ENCODE results near the gene PSME1.

The PSME1 gene

DNA sequence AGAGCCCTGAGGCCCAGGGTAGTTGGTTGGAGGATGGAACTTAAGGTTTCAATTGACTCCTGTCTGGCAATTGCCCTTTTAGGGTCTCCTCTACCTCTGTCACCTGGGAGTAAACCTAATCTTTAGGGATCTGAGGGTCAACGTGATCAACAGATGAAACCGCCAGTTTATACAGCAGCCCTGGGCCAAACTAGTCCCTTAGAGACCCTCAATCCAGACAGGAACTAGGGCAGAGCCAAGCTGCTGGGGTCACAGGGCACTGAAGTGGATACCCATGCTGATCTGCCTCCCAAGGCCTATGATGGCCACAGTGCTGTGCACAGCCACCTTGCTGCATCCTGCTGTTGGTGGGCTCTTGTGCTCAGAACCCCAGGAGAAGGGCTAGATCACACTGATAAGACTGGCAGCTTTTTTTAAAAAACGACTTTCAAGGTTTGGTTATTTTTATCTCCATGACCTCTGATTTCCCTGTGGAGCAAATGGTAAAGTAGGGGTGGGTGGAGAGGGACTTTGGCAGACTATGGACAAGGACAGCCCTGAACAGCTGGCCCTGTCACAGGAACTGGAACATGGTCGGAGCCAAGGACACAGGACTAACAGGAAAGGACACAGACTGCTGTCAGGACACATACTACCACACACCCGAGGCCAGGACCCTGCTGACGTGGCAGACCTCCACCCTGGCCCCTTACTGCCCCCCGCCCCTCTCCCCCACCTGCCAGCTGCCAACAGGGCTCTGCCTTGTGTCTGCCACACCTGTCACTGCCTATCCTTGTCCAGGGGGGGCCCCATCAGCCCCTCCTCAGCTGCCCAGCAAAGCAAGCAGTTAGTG lies 5.1 kb upstream of the PSME1 start:
- no peak for DNase-seq

GRCh38 chr14:24131549-24131966 lies 4.4 kb upstream of the PSME1 start:
- no peak for DNase-seq

DNA sequence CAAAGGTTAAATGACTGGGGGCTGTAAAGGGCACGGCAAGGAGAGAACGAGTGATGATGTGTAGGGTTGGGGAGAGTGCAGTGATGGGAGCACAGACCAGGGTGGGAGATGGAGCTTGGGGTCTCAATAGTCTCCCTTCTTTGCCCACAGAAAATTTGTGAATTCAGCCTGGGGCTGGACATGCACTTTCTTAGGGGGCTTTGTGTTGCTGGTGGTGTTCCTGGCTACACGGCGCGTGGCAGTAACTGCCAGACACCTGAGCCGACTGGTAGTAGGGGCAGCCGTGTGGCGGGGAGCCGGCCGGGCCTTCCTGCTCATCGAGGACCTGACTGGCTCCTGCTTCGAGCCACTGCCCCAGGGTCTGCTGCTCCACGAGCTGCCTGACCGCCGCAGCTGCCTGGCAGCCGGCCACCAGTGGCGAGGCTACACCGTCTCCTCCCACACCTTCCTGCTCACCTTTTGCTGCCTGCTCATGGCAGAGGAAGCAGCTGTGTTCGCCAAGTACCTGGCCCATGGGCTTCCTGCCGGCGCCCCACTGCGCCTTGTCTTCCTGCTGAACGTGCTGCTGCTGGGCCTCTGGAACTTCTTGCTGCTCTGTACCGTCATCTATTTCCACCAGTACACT lies 3.8 kb upstream of the PSME1 start:
- DNase-seq: peak; percentile 94

GRCh38 chr14:24132976-24133375 lies 3.0 kb upstream of the PSME1 start:
- DNase-seq: no peak

GRCh38 chr14:24133735-24134134 lies 2.3 kb upstream of the PSME1 start:
- DNase-seq: no peak

- DNase-seq: no peak
Measured at GRCh38 chr14:24135584-24135833, 485 bp upstream of the PSME1 start.

- peak; percentile 13 for DNase-seq
Measured at GRCh38 chr14:24136684-24137528, 912 bp downstream of the PSME1 start.

GRCh38 chr14:24137529-24138395 lies 1.8 kb downstream of the PSME1 start:
- no peak for DNase-seq

DNA sequence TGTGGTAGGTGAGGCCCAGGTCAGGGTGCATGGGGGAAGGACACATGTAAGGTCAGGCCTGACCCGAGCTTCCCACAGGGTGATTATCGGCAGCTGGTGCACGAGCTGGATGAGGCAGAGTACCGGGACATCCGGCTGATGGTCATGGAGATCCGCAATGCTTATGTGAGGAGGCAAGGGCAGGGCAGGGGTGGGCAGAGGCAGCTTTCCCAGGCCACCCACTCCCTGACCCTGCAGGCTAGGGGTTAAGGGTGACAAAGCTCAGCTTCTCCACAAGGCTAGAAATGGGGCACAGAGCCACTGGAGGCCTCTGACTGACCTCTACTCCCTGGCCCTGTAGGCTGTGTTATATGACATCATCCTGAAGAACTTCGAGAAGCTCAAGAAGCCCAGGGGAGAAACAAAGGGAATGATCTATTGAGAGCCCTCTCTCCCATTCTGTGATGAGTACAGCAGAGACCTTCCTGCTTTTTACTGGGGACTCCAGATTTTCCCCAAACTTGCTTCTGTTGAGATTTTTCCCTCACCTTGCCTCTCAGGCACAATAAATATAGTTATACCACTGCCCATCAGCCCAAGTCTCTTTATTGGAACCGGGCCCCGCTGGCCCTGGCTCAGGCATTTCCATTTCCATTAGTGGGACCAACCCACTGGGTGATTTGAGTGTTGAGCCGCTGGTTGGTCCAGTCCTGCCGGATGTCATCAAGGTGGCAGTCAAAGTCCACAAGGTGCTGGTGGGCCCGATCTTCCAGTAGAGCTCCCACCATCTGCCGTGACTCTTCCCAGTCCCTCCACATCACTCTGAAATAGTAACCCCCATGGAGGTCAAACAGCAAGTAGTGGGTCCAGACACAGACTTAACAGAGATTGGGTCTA lies 2.6 kb downstream of the PSME1 start:
- DNase-seq: no peak

GRCh38 chr14:24139272-24139934 lies 3.4 kb downstream of the PSME1 start:
- DNase-seq: peak; percentile 21

DNA sequence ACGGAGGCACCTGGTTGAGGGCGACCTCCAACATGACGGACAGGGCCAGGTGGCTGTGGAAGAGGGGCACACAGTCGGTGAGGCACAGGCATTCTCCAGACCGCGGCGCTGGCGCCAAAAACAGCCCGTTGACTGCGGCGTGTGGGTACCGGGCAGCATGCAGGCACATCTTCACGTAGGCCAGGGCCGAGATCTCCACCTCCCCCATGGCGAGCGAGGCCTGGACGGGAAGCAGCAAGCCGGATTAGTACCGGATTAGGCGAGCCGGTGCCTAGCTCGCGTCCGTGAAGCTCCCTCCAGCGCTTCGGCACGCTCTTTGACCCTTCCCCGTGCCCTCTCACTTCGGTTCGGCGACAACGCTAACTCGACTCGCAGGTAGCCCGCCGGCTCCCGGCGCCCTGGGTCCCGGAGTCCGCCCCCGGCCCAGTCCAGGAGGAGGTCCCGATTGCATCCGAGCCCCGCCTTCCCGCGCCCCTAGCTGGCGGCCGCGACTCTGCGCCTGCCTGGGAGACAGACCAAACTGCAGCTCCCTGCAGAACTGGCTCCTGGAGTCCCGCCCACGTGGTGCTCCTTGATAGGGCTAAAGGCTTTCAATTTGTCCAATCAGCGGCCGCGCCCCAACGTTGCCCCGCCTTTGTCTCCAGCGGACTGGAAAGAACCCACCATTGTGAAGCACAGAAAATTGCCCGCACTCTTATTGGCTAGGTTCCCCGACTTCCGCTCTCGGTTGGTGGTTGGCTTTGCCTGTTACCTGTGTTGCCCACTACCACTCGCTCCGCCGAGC lies 5.3 kb downstream of the PSME1 start, which contains the start of gene EMC9:
Gene EMC9 (minus strand): TSS at position 495 of the 784 bp plus-strand sequence. CDS start 287 bp downstream, at position 208.
- peak; percentile 100 for DNase-seq

DNA sequence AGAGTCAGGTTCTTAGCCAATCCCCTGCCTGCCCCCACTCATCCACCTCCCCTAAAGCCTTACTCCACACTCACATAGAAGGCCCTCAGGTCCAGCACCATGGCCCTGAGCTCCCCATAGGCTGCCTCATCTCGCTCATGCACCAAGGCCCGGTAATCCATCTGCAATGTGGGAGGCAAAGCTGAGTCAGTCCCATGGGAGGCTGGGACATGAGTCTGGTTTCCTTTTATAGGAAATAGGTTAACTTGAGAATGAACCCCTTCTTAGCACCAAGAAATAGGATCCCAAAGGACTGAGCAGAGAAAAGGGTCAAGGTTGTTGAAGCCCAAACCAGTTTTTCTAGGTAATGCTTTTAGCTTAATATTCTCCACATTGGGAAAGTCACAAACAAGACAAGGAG lies 7.5 kb downstream of the PSME1 start:
- no peak for DNase-seq

DNA sequence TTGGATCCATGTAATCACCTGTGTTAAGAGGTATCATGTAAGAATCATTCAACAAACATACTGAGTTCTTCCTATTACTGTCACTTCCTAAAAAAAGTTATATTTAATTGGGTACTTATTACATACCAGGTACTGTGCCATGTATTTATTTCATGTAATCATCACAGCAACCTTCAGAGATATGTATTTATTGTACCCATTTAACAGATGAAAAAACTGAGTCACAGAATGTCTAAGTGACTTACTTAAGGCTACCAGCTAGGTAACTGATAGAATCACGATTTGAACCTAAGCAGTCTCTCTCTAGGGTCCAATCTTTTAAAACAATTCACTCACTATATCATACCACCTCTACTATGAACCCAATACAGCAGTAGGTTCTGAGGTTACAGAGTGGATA lies 8.5 kb downstream of the PSME1 start:
- DNase-seq: no peak

GRCh38 chr14:24145219-24145618 lies 9.2 kb downstream of the PSME1 start:
- no peak for DNase-seq

- DNase-seq: peak; percentile 73
Measured at GRCh38 chr14:24145690-24146452, 9.9 kb downstream of the PSME1 start.

- peak; percentile 99 for DNase-seq
Measured at GRCh38 chr14:24146453-24146977, 10.5 kb downstream of the PSME1 start, which contains the start of gene PSME2. Gene PSME2 (minus strand): TSS chr14:24146610. CDS start chr14:24146581, 29 bp downstream.

DNA sequence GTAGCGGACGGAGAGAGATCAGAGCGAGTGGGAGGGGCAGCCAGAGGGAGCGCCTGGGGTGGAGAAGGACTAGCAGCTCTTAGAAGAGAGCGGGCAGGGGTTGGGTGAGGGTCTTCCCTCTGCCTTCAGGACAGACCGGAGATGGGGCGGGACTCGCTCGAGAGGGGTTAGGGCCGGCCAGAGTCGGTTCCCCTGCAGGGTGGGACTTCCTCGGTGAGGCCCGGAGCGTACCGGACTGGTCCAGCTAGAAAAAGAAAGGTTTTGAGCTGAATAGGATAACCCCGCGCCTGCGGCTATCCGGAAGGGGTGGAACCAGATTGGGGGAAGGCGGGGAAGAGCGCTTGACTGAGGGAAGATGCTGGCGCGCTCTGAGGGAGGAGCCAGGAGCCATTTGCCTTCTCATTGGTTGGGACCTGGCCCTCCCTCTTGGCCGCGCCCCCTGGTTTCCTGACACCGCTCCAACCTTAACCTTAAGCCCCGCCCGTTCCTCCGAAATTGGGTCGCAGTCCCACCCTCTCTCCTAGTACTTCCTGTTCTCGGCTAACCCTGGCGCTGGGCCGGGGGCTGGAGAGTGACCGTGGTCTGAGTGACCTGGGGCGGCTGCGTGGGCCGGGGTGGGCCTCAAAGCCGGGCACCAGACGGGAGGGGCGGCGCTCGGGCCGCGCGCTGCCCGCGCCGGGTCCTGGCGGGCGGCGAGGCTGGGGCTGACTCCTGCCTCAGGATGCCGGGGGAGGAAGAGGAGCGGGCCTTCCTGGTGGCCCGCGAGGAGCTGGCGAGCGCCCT lies 11.2 kb downstream of the PSME1 start, which contains the start of gene RNF31:
Gene RNF31 (plus strand): TSS at position 521 of the 783 bp plus-strand sequence. CDS start 201 bp downstream, at position 722.
- DNase-seq: peak; percentile 99
